ENCODE results near the gene PHACTR2. TPM values are rescaled to one million over a fixed set of nuclear protein-coding genes. Genes with fewer than 3 reads are reported as not detected.
"Not testable (repeated sequence)": the region's sequence is repeated elsewhere in the genome, so short reads cannot be mapped to it uniquely, and the experiment has no call there.

PHACTR2 gene
- total RNA-seq, 2 donors from 2014 or later = 164 to 222 TPM

- 94 to 100% methylated on average over 3 to 6 of the region's 6 CpGs for WGBS, 2 experiments (ENCODE audit: insufficient coverage in 1 of 2, insufficient read length in 1 of 2)
- Mint-ChIP-seq H3K36me3 (ENCODE audit: low read depth) (peaks cover 91% of the 10 kb centered on the region), H3K9me3 (peaks cover 13% of the 10 kb centered on the region)
- not testable (repeated sequence) for H3K4me1 ChIP-seq (ENCODE audit: control insufficient read depth, insufficient read depth, low read length); H3K27ac ChIP-seq (ENCODE audit: low read depth, low read length); H3K4me1 Mint-ChIP-seq; H3K27ac Mint-ChIP-seq; H3K4me3 Mint-ChIP-seq; H3K27me3 Mint-ChIP-seq (ENCODE audit: insufficient read depth); DNase-seq; H3K4me3 ChIP-seq (ENCODE audit: low read length); H3K9ac ChIP-seq (ENCODE audit: extremely low read depth, low read length, poor library complexity, severe bottlenecking); H3K27me3 ChIP-seq (ENCODE audit: control insufficient read depth, insufficient read depth, low read length, poor library complexity, severe bottlenecking)
- peaks cover 11% of the 10 kb centered on the region for H3K9me3 ChIP-seq (ENCODE audit: control insufficient read depth, low read length)
- peaks cover 86% of the 10 kb centered on the region for H3K36me3 ChIP-seq (ENCODE audit: control insufficient read depth, insufficient read depth, low read length)
Observed at GRCh38 chr6:143856762-143857161, 179.0 kb downstream of the PHACTR2 start.

GRCh38 chr6:143857651-143858050 lies 179.9 kb downstream of the PHACTR2 start:
- Histone ChIP-seq H3K27me3 (ENCODE audit: control insufficient read depth, insufficient read depth, low read length, poor library complexity, severe bottlenecking) (no peaks in the 10 kb centered on the region), H3K9ac (ENCODE audit: extremely low read depth, low read length, poor library complexity, severe bottlenecking) (no peak overlapping the region), H3K4me3 (ENCODE audit: low read length) (no peak overlapping the region), H3K36me3 (ENCODE audit: control insufficient read depth, insufficient read depth, low read length) (peaks cover 86% of the 10 kb centered on the region), H3K4me1 (ENCODE audit: control insufficient read depth, insufficient read depth, low read length) (no peaks in the 10 kb centered on the region), H3K27ac (ENCODE audit: low read depth, low read length) (no peak overlapping the region), H3K9me3 (ENCODE audit: control insufficient read depth, low read length) (peaks cover 3% of the 10 kb centered on the region)
- no peaks in the 10 kb centered on the region for H3K27me3 Mint-ChIP-seq (ENCODE audit: insufficient read depth)
- H3K4me1 Mint-ChIP-seq = no peaks in the 10 kb centered on the region
- WGBS, 2 experiments (ENCODE audit: insufficient coverage in 1 of 2, insufficient read length in 1 of 2) = 94 to 98% methylated on average over 5 of the region's 5 CpGs
- H3K36me3 Mint-ChIP-seq (ENCODE audit: low read depth) = peaks cover 84% of the 10 kb centered on the region
- no peak overlapping the region for H3K4me3 Mint-ChIP-seq
- no peak overlapping the region for H3K27ac Mint-ChIP-seq
- DNase-seq = no peak
- no peak for TF ChIP-seq CTCF (conservative IDR thresholded peaks at IDR 0.05)
- peaks cover 4% of the 10 kb centered on the region for H3K9me3 Mint-ChIP-seq

GRCh38 chr6:143859891-143860660 lies 182.3 kb downstream of the PHACTR2 start:
- Histone ChIP-seq H3K4me3 (ENCODE audit: low read length) (no peak overlapping the region), H3K27me3 (ENCODE audit: control insufficient read depth, insufficient read depth, low read length, poor library complexity, severe bottlenecking) (no peaks in the 10 kb centered on the region), H3K36me3 (ENCODE audit: control insufficient read depth, insufficient read depth, low read length) (peaks cover 97% of the 10 kb centered on the region), H3K9ac (ENCODE audit: extremely low read depth, low read length, poor library complexity, severe bottlenecking) (no peak overlapping the region), H3K27ac (ENCODE audit: low read depth, low read length) (no peak overlapping the region), H3K4me1 (ENCODE audit: control insufficient read depth, insufficient read depth, low read length) (no peaks in the 10 kb centered on the region), H3K9me3 (ENCODE audit: control insufficient read depth, low read length) (no peaks in the 10 kb centered on the region)
- Mint-ChIP-seq H3K9me3 (no peaks in the 10 kb centered on the region), H3K27ac (no peak overlapping the region), H3K36me3 (ENCODE audit: low read depth) (peaks cover 73% of the 10 kb centered on the region), H3K4me3 (no peak overlapping the region), H3K4me1 (no peaks in the 10 kb centered on the region), H3K27me3 (ENCODE audit: insufficient read depth) (no peaks in the 10 kb centered on the region)
- no peak for TF ChIP-seq CTCF (conservative IDR thresholded peaks at IDR 0.05)
- DNase-seq = no peak
- WGBS, 2 experiments (ENCODE audit: insufficient coverage in 1 of 2, insufficient read length in 1 of 2) = 92 to 93% methylated on average over 3 of the region's 3 CpGs

Measured in endodermal cell (in vitro differentiated cells).